PC-3 (cell line): ENCODE data around the gene GDF15. TPM values are rescaled to one million over a fixed set of nuclear protein-coding genes. Genes with fewer than 3 reads are reported as not detected.
"Not testable (repeated sequence)": the region's sequence is repeated elsewhere in the genome, so short reads cannot be mapped to it uniquely, and the experiment has no call there.

Source experiments
- ATAC-seq: fragments of 200-7000 bp; cut with Tn5 transposase; 2 replicates; pipeline ENCODE4 v1.9.1; 2020; ENCODE audit warnings: mild to moderate bottlenecking, moderate library complexity
- BruUV-seq: library from RNA; stranded (reverse); fragments of 400-500 nt; replicated peaks from 2 replicates; lab custom pipeline; 2021; lab: Mats Ljungman, UMichigan
- CTCF ChIA-PET: fragments of 300-600 bp; sonication (Branson Sonifier 250); formaldehyde crosslinking; loops from one replicate; lab custom pipeline; 2022; ENCODE audit warnings: antibody characterized with exemption; lab: Charles Lee
- POLR2A ChIA-PET: fragments of 300-600 bp; sonication (Branson Sonifier 250); formaldehyde crosslinking; loops from one replicate; lab custom pipeline; 2022; ENCODE audit warnings: antibody characterized with exemption; ENCODE audit not compliant: unreplicated experiment; lab: Charles Lee
- DNase-seq: peaks from one replicate; pipeline ENCODE4 v3.0.0-alpha.2; 2015
- H2AFZ ChIP-seq: fragments of 300-600 bp; sonication (generic); 2 replicates; pipeline ENCODE4 v1.6.0; 2016; ENCODE audit warnings: antibody characterized with exemption, low read length
- H3F3A ChIP-seq: fragments of 300-600 bp; sonication (generic); one replicate; pipeline ENCODE4 v1.6.0; 2017; ENCODE audit warnings: antibody characterized with exemption, low read length, control low read depth, mild to moderate bottlenecking; ENCODE audit not compliant: unreplicated experiment
- H3K27ac ChIP-seq: fragments of 300-600 bp; sonication (generic); 2 replicates; pipeline ENCODE4 v1.5.1; 2016; ENCODE audit warnings: mild to moderate bottlenecking, low read length
- H3K27me3 ChIP-seq: fragments of 300-600 bp; sonication (generic); 2 replicates; pipeline ENCODE4 v1.6.1; 2016; ENCODE audit warnings: low read length, mixed read lengths
- H3K36me3 ChIP-seq: fragments of 300-600 bp; sonication (generic); 2 replicates; pipeline ENCODE4 v1.6.1; 2016; ENCODE audit warnings: low read depth, mixed run types, low read length, mixed read lengths
- H3K4me1 ChIP-seq: fragments of 300-600 bp; sonication (generic); 2 replicates; pipeline ENCODE4 v1.5.1; 2016; ENCODE audit warnings: low read length; ENCODE audit not compliant: insufficient read depth
- H3K4me2 ChIP-seq: fragments of 300-600 bp; sonication (generic); 2 replicates; pipeline ENCODE4 v1.6.0; 2016; ENCODE audit warnings: low read length
- H3K4me3 ChIP-seq: fragments of 300-600 bp; sonication (generic); 2 replicates; pipeline ENCODE4 v1.5.1; 2016; ENCODE audit warnings: mild to moderate bottlenecking, low read length, mixed read lengths
- H3K79me2 ChIP-seq: fragments of 300-600 bp; sonication (generic); 2 replicates; pipeline ENCODE4 v1.6.1; 2017; ENCODE audit warnings: low read length, mixed read lengths
- H3K9ac ChIP-seq: fragments of 300-600 bp; sonication (generic); 2 replicates; pipeline ENCODE4 v1.6.0; 2016; ENCODE audit warnings: mild to moderate bottlenecking, low read length
- H3K9me2 ChIP-seq: fragments of 300-600 bp; sonication (generic); replicated peaks from 2 replicates; pipeline ENCODE4 v1.6.1; 2016; ENCODE audit warnings: mixed run types, low read length, mixed read lengths
- H3K9me3 ChIP-seq: fragments of 300-600 bp; sonication (generic); 2 replicates; pipeline ENCODE4 v1.6.1; 2016; ENCODE audit warnings: low read length, mixed read lengths
- H4K20me1 ChIP-seq: fragments of 300-600 bp; sonication (generic); 2 replicates; pipeline ENCODE4 v1.6.1; 2016; ENCODE audit warnings: low read length, mixed read lengths
- CTCF ChIP-seq: fragments of 300-600 bp; sonication (generic); conservative IDR thresholded peaks from 2 replicates; pipeline ENCODE4 v1.5.1; 2017; ENCODE audit warnings: antibody characterized with exemption, low read depth, mild to moderate bottlenecking, low read length
- EZH2 ChIP-seq: fragments of 300-600 bp; sonication (generic); IDR thresholded peaks from one replicate; pipeline ENCODE4 v1.6.1; 2017; ENCODE audit warnings: antibody characterized with exemption, mild to moderate bottlenecking, low read length; ENCODE audit not compliant: unreplicated experiment
- EZH2phosphoT487 ChIP-seq: fragments of 300-600 bp; sonication (generic); IDR thresholded peaks from 2 replicates; pipeline ENCODE4 v1.6.1; 2018; ENCODE audit warnings: mild to moderate bottlenecking, antibody characterized with exemption, low read length, borderline replicate concordance
- intact Hi-C: fragments of 100-400 bp; cut with micrococcal nuclease; formaldehyde crosslinking; loops from 2 replicates; pipeline ENCODE4 v1.9.0; 2023
- total RNA-seq: library from RNA; depleted of rRNA; stranded (reverse); fragments of >200 nt; gene quantifications from 2 replicates; pipeline ENCODE4 v1.2.3, GENCODE V29; 2014

GDF15 gene
- total RNA-seq, 1 experiment from 2014 or later: 84.3 TPM

- BruUV-seq: TSS peak; percentile 66
- CTCF ChIA-PET: interaction anchor here (0.7 to 1.2 kb wide), 2 partner anchors 100 to 170 kb away, joined by 3 to 6 read pairs; no protein-coding TSS in a partner anchor
- TF ChIP-seq EZH2phosphoT487 (no peak), EZH2 (no peak), CTCF (no peak)
- ATAC-seq (peak; percentile 92), DNase-seq (peak; percentile 94)
- intact Hi-C loops: loop anchor here (2.0 kb wide), 1 partner anchor 15 kb away; no protein-coding TSS in a partner anchor
- H3K9me2 ChIP-seq: no peaks in the 10 kb centered on the region
- H3K27ac ChIP-seq: peak overlapping the region; percentile 85
- POLR2A ChIA-PET: interaction anchor here (0.6 to 1.2 kb wide), 6 partner anchors 8 to 100 kb away, joined by 3 to 6 read pairs (median 3); partner anchors contain the start of genes JUND and LSM4
- peaks cover 36% of the 10 kb centered on the region for H3K4me1 ChIP-seq
- H3K79me2 ChIP-seq: no peaks in the 10 kb centered on the region
- H3K27me3 ChIP-seq: no peaks in the 10 kb centered on the region
- no peaks in the 10 kb centered on the region for H3K9me3 ChIP-seq
- H2AFZ ChIP-seq: peak overlapping the region; percentile 37; the same call in 1 of the 2 replicates
- H4K20me1 ChIP-seq: no peaks in the 10 kb centered on the region
- peak overlapping the region; percentile 17; the same call in 1 of the 2 replicates for H3K4me2 ChIP-seq
- no peak overlapping the region for H3K4me3 ChIP-seq
- H3F3A ChIP-seq: no peaks in the 10 kb centered on the region
- H3K9ac ChIP-seq: peak overlapping the region; percentile 38
- no peaks in the 10 kb centered on the region for H3K36me3 ChIP-seq
These were observed 5.9 kb upstream of the GDF15 start for GRCh38 chr19:18379803-18380747.

- Histone ChIP-seq H3K27me3 (no peaks in the 10 kb centered on the region), H2AFZ (no peak overlapping the region), H3K27ac (peak overlapping the region; percentile 85), H3K4me2 (peak overlapping the region; percentile 12; the same call in 1 of the 2 replicates), H3K9ac (no peak overlapping the region; the same call in 1 of the 2 replicates), H3K4me1 (peaks cover 40% of the 10 kb centered on the region), H3K4me3 (no peak overlapping the region), H3F3A (no peaks in the 10 kb centered on the region), H3K9me3 (no peaks in the 10 kb centered on the region), H3K36me3 (no peaks in the 10 kb centered on the region), H3K79me2 (no peaks in the 10 kb centered on the region), H4K20me1 (no peaks in the 10 kb centered on the region), H3K9me2 (no peaks in the 10 kb centered on the region)
- no peak for ATAC-seq
- TF ChIP-seq EZH2phosphoT487: no peak
- TF ChIP-seq CTCF: no peak
- TF ChIP-seq EZH2: no peak
- ChIA-PET CTCF (interaction anchor here (1.2 kb wide), 1 partner anchor 101 kb away, joined by 6 read pairs; no protein-coding TSS in a partner anchor), POLR2A (interaction anchor here (0.6 to 1.2 kb wide), 3 partner anchors 10 to 101 kb away, joined by 3 to 6 read pairs (median 3); no protein-coding TSS in a partner anchor)
- intact Hi-C loops: loop anchor here (2.0 kb wide), 1 partner anchor 16 kb away; no protein-coding TSS in a partner anchor
- TSS peak; percentile 5 for BruUV-seq
- no peak for DNase-seq
These were observed 5.1 kb upstream of the GDF15 start for GRCh38 chr19:18380843-18381242.

GRCh38 chr19:18383622-18384021 lies 2.3 kb upstream of the GDF15 start:
- H3K4me3 ChIP-seq, H3K9me2 ChIP-seq, intact Hi-C loops, H2AFZ ChIP-seq, H3K27ac ChIP-seq, H3F3A ChIP-seq, H3K9me3 ChIP-seq, CTCF ChIA-PET, H3K36me3 ChIP-seq, H3K4me2 ChIP-seq, ATAC-seq, H3K79me2 ChIP-seq, POLR2A ChIA-PET, BruUV-seq, H4K20me1 ChIP-seq, H3K27me3 ChIP-seq, H3K9ac ChIP-seq, DNase-seq: not testable (repeated sequence)
- H3K4me1 ChIP-seq: peaks cover 23% of the 10 kb centered on the region
